Activated effector memory CD4-positive, alpha-beta T cell treated with Interleukin-2 at 50 U/mL for 16 hours (primary cell): ENCODE results near the gene NCOA1.

Experiments
- DNase-seq: peaks from one replicate; pipeline ENCODE4 v3.0.0-alpha.2; 2020

NCOA1 gene

GRCh38 chr2:24712296-24712695, 221.2 kb downstream of the NCOA1 start:
- DNase-seq, result no peak

GRCh38 chr2:24717263-24717951, 226.4 kb downstream of the NCOA1 start:
- no peak for DNase-seq

- no peak for DNase-seq
Observed at GRCh38 chr2:24720310-24720709, 229.3 kb downstream of the NCOA1 start.

DNA sequence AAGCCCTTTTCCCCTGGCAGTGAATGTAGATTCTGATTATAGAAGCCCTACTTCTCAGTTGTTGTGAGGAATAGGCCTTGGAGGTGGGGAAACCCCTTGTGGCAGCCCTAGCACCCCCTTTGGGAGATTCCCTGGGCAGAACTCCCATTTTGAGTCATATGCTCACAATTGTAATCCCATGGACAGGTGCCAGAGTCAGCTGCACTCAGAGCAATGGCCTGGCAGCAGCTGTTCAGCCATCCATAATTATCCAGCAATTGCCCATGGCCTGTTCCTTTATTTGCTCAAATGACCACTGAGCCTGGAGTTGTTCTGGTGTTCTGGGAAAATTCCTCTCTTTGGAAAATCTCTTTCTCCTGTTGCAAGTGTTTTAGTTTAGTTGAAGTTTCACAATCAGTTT, 230.4 kb downstream of the NCOA1 start:
- no peak for DNase-seq

GRCh38 chr2:24722141-24722790, 231.2 kb downstream of the NCOA1 start:
- DNase-seq, result no peak

DNA sequence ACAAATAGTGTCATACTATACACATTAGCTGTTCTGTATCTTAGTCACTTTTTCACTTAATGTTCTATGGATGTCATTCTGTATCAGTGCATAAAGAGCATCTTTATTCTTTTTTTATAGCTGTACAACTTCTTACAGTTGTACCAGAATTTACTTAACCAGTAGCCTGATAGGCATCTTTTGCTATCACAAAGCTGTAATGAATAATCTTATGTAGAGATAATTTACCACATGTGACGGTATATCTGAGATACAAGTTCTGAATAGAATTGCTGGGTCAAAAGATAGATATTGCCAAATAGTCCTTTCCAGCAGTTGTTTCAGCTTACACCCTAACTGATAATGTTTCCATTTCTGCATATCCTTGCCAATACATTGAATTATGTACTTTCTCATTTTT, 232.1 kb downstream of the NCOA1 start:
- DNase-seq, result no peak

DNA sequence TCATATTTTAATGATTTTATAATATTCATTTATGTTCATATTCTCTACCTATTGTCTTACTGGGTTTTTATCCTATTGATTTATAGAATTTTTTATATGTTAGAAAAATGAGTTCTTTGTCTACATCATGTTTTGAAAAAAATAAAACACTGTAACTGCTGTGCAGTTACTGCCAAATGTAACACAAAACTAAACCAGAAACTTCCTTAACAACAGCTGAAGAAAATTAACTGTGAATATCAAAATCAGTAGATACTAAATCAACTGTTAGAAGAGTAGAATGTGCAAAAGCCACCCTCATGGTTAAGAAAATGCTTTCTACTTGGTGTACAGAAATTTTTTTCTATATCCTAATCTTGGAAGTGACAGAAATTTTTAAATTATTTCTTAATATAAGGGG, 232.6 kb downstream of the NCOA1 start:
- DNase-seq, result no peak

- no peak for DNase-seq
Observed at GRCh38 chr2:24724111-24724775, 233.2 kb downstream of the NCOA1 start.

DNA sequence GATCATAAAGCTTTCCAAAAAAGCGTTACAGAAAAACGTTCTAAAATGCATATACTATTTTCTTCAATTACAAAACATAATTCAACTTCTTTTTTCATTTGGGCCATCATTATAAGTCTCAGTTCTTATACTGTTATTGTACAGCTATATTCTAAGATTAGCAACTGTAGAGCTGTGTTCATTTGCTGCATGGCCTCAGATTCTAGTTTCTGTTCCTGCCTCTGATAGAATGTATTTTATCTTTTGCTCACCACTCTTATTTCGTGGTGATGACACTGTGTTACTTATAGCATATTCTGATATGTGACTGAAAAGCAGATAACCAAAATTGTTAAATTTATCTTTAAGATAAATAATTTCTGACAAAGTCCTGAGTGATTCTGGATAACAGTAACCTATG, 234.9 kb downstream of the NCOA1 start:
- no peak for DNase-seq

DNA sequence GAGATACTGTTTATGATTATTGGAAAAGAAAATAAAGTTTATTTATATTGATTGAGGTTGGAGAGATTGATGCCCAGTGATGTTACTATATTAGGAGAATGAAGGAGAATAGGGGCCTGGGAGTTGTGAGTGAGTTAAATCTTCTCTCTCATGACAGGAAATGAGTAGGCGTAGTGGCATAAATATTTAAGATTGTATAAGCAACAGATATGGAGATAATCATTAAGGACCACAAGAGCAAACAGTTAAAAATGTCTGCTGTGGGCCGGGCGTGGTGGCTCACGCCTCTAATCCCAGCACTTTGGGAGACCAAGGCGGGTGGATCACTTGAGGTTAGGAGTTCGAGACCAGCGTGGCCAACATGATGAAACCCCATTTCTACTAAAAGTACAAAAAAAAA, 239.4 kb downstream of the NCOA1 start:
- no peak for DNase-seq

GRCh38 chr2:24731040-24731439, 240.0 kb downstream of the NCOA1 start:
- no peak for DNase-seq

- no peak for DNase-seq
Observed at GRCh38 chr2:24731923-24732322, 240.9 kb downstream of the NCOA1 start.

GRCh38 chr2:24734741-24735140, 243.7 kb downstream of the NCOA1 start:
- DNase-seq, result no peak

DNA sequence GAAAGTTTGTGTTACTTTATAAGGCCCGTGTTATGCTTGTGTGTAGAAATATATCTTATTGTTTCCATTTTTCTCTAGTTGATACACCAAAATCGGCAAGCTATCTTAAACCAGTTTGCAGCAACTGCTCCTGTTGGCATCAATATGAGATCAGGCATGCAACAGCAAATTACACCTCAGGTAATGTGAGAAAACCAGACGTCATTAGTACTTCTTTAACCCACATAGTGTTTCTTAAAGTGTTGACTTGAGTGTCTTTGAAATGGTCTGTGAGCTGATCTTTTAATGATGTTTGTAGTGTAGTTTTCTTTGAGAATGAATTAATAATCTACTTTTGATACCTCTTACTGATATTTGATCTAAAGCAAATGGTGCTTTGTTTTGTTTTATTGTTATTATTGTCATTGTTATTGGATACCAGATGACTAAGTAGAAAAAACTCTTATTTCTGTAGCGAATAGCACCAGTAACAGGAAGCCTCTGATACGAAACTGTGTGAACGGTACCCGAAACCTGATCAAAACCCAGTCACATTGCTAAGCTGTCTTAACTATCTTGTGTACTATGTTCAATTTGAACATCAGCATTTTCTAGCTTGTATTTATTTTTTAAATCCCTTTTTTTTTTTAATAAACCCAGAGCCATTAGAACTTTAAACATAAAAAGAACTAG, 248.4 kb downstream of the NCOA1 start:
- DNase-seq, result no peak

GRCh38 chr2:24740142-24740541, 249.1 kb downstream of the NCOA1 start:
- no peak for DNase-seq

- no peak for DNase-seq
Observed at GRCh38 chr2:24742730-24743129, 251.7 kb downstream of the NCOA1 start.

DNA sequence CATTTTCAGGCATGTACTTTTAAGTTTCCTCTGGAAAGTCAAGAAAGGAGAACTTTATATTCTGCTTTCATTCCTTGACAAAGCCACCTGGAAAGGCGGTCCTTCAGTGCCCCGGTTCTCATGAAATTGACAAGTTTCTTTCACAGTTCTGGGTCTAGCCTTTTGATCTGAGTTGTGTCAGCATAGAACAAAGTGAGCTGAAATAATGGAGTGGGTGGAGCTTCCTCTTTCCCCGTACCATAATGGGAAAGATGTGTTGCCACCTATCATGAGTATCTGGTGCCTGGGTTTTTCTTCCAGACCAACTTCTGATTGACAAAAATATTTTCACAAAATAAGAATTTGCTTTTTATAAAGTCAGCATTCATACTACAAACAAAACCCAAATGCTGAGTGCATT, 252.9 kb downstream of the NCOA1 start:
- no peak for DNase-seq

DNA sequence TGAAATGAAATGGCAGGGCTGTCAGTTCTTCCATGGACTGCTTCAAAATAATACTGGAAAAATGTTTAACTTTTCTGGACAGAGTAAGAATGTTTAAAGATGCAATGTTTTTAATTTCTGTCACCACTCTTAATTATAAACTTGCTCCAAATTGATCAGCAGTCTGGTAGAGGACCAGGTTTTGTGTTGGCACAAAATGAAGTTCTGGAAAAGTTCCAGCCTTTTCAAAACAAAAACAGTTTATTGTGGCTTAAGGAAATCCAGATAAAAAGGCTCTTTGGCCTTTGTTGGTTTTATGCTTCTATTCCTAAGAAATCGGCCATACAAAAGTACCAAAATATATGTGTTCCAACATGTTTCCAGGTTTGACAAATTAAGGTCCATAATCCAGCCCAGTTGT, 253.3 kb downstream of the NCOA1 start:
- DNase-seq, result no peak

- no peak for DNase-seq
Observed at GRCh38 chr2:24745825-24746224, 254.8 kb downstream of the NCOA1 start.

GRCh38 chr2:24747299-24747698, 256.2 kb downstream of the NCOA1 start:
- DNase-seq, result no peak

DNA sequence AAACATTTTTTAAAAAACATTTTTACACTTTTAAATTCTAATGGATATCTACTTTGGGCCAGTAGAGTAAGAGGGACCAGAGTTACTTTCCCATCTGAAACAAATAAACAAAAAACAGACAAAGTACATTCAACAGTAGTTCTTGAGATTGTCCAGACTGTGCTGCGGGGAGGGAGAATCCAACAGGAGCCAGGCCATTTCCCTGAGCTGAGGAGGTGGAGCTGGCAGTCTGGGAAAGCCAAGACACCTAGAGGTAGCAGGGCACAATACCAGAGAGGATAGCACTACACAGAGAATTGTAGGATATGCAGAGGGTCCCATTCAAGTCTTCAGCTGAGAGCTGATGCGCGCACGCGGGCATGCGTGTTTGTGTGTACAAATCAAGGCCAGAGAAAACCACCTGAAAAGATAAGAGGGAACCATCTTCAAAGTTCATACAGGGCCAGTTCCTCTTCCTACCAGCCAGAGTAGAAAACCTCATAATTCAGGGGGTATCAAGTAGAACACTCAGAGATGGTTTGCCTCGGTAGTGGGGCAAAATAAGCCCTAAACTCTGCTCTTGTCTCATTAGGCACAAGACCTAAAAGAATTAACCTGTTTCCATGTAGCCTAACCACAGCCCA, 258.1 kb downstream of the NCOA1 start:
- no peak for DNase-seq

DNA sequence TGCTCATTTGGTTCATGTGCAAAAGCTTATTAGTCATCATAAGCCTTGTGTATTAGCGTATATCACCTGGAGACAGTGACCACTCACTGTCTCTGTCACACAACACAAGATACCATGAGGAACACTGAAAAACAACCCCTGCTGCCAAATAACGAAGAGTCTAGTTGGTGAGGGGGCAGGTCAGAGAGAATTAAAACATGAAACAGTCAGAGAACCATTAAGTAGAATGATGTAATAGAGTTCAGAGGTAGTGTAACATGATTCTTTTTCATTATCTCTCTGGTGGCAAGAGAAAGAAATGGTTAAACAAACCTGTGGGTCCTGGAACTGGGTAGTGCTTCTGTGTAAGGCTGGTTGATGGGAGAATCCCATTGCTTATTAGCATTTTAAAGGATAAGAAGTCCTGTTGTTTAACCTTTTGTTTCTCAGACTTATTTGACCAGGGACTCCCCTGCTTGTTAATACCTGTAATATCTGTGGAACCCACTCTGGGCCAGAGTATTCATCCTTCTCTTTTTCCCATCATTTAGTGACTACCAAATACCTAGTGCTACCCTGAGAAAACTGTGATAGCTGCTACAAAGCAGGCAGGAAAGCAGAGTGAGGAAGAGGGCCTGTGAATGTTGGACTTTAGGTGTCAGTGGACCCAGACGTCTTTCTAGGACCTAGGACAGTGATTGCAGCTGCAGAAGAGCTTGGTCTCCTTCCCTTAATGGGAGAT, 264.1 kb downstream of the NCOA1 start:
- DNase-seq, result no peak

GRCh38 chr2:24756789-24757188, 265.7 kb downstream of the NCOA1 start:
- no peak for DNase-seq
